Fibroblast of skin of left quadriceps (primary cell): ENCODE measurements around the gene TSSK3.

ENCODE experiments used
- DNase-seq, 2 experiments: peaks; one replicate each; pipeline ENCODE4 v3.0.0-alpha.2; 2013; ENCODE audit warnings: low read depth in 2 of 2

Gene TSSK3, protein sequence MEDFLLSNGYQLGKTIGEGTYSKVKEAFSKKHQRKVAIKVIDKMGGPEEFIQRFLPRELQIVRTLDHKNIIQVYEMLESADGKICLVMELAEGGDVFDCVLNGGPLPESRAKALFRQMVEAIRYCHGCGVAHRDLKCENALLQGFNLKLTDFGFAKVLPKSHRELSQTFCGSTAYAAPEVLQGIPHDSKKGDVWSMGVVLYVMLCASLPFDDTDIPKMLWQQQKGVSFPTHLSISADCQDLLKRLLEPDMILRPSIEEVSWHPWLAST

DNA sequence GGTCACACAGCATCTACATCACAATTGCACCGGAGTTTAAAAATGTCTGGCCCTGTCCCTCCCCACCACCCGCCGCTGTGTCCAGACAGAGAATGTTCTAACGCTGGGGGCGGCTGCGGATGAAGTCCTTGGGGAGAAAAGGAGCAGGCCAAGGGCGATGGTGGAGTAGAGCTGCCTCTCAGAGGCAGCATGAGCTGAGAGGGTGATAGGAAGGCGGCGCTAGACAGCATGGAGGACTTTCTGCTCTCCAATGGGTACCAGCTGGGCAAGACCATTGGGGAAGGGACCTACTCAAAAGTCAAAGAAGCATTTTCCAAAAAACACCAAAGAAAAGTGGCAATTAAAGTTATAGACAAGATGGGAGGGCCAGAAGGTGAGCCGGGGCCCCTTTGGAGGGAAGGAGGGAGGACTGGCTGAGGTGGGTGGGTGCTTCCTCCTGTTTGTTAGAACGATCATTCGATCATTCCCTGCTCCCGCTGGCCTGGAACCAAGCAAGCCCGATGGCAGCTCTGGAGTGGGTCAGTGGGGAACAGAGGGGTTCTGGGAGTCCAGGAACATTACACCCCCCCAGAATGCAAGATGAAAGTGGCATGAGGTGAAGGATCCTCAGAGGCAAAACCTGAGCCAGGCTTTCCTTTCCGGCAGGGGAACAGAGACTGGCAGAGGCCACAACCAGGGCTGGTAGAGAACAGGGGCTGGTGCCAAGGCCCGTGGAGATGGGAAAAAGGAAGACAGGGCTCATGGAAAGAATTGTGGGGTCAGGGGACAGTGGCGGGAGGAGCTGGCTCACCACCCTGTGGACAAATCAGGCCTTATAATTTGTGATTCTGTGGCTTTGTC is at the start of gene TSSK3, which contains the start of gene FAM229A:
Gene TSSK3 (plus strand): TSS at position 66 of the 840 bp plus-strand sequence. CDS start 163 bp downstream, at position 229.
Gene FAM229A (minus strand): TSS at position 12 of the 840 bp plus-strand sequence. CDS start 394 bp downstream, outside the sequence.
- no peak for DNase-seq

DNA sequence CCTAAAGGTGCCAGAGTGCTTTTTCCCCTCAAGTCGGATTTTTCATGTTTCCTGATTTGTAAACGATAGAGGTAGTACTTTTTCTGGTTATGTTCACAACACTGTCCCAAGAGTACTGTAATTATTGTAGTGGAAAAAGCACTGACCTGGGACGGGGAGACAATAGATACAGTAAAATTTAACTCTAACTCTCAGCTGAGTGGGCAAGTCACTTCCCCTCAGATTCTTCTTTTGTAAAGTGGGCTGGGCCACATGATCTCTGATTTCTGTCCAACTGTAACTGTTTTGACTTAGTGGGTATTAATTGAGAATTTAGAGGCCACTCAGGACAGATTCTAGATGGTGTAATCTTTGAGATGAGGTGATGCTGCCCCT is 45.4 kb upstream of the TSSK3 start:
- DNase-seq = no peak

DNA sequence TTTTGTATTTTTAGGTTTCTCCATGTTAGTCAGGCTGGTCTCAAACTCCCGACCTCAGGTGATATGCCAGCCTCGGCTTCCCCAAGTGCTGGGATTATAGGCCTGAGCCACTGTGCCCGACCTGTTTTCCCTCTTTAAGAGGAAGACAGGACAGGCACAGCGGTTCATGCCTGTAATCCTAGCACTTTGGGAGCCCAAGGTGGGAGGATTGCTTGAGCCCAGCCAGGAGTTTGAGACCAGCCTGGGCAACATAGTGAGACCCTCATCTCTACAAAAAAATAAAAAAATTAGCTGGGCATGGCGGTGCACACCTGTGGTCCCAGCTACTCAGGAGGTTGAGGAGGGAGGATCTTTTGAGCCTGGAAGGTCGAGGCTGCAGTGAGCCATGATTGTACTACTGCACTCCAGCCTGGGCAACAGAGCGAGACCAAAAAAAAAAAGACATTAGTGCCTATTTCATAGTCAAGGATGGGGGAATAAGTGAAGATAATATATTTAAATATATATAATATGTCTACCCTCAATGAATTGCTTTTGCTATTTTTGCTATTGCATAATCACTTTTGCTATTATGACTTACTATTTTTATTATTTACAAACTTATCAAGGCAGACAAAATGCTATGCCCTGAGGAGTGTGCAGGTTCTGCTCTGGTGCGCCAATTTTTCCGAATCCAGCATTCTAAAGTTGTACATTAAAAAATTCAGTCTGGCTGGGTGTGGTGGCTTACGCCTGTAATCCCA is 44.0 kb upstream of the TSSK3 start:
- DNase-seq = no peak

DNA sequence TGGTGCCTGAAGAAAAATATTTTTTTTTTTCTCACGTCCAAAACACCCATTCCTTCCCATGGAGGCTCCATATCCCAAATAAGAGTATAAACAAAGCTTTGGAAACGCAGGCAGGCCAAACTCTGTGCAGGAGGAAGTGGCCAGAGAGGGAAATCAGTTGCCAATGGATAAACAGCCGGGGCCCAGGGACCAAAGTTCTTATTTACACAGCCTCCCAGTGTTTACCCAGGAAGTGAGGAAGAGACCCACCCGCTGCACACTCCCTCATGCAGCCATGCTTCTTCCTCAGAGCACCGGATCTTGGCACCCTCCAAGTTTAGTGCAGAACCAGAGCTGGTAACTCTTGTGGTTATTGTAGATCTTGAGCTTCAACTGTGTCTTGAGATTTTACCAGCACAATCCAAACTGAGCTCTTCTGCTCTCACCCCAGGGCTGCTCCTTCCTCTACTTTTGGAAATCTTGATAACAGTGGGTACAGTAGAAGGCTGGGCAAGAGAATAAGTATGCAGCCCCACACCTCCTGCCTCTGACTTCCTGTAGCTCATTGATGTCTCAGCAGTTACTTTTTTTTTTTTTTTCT is 40.5 kb upstream of the TSSK3 start:
- DNase-seq = no peak

DNA sequence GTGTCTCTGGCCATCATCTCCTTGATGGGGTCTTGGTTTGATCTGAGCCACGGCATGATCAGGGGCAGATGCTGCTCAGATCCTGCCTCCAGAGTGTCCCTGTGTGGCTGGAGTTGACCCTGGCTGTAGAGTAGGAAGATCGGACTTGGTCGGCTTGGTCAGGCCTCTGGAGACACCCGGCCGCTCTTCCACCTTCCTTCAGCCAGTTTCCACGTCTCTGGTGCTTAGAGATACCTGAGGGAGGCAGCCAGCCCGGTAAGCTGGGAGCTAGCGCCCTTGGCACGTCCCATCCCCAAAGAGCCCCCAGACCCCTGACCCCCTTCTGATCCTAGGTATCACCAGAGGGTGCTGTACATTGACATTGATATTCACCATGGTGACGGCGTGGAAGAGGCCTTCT is 35.1 kb upstream of the TSSK3 start:
- no peak for DNase-seq

- DNase-seq = no peak
Measured at GRCh38 chr1:32329931-32330466, 32.3 kb upstream of the TSSK3 start.

DNA sequence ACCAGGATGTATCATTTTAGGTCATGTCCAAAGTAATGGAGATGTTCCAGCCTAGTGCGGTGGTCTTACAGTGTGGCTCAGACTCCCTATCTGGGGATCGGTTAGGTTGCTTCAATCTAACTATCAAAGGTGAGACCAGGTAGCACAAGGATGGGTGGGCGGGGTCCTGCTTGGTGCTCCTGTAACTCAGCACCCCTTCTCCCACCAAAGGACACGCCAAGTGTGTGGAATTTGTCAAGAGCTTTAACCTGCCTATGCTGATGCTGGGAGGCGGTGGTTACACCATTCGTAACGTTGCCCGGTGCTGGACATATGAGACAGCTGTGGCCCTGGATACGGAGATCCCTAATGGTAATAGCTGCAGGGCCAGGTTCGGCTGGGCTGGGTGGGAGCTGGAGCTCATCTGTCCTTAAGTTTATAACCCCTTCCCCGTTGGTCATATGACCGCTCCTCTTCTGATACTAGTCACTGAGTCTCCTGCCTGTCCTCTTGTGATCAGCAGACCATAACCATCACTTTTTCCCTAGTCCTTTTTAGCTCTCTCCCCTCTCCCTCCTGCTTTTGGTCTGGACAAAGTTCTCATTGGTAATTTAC is 31.7 kb upstream of the TSSK3 start:
- DNase-seq = no peak

DNA sequence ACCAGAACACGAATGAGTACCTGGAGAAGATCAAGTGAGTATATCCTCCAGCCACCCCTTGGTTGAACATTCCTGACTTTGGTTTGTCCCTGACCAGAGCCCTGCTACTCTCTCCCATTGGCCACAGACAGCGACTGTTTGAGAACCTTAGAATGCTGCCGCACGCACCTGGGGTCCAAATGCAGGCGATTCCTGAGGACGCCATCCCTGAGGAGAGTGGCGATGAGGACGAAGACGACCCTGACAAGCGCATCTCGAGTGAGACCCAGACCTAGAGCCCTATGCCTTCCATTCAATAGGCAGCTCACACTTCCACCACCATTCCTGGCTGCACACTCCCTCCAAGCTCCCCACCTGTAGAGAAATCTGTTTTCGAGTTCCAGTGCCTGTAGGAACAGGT is 30.8 kb upstream of the TSSK3 start:
- DNase-seq = no peak

GRCh38 chr1:32332290-32333079 is 29.9 kb upstream of the TSSK3 start:
- DNase-seq = no peak

- no peak for DNase-seq
Measured at GRCh38 chr1:32333251-32333963, 28.9 kb upstream of the TSSK3 start.

DNA sequence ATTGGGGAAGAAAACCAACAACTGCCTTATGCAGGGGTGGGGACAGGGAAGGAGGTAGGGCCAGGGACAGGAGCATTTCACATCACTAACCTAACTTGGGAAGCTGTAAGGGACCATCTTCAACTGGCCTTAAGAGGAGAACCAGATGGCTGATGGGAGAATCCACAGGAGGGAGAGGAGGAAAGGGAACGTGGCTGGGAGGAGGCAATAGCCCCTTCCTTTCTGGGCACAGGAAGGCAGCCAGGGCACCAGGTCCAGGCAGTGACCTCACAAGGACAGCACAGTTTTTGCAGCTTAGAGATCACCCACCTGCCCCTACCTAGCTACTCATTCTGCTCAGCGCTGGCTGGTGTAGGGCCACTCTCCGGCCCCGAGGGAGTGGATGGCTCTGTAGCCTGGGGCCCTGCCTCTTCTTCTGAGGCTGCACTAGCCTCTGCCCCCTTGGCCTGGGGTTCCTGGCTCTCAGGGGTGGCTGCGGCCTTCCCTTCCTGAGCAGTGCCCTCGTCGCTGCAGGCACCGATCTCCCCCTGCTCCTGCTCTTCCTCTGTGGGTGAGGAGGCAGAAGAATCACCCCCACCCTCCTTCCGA is 28.0 kb upstream of the TSSK3 start:
- no peak for DNase-seq

- no peak for DNase-seq
Measured at GRCh38 chr1:32334864-32335534, 27.3 kb upstream of the TSSK3 start.

GRCh38 chr1:32335535-32335789 is 26.9 kb upstream of the TSSK3 start:
- no peak for DNase-seq

- peak; percentile 57 to 61 for DNase-seq
Measured at GRCh38 chr1:32335790-32336590, 26.3 kb upstream of the TSSK3 start, which contains the start of gene MARCKSL1. Gene MARCKSL1 (minus strand): TSS chr1:32336233. CDS start chr1:32336033, 200 bp downstream.

- no peak for DNase-seq
Measured at GRCh38 chr1:32336591-32336932, 25.8 kb upstream of the TSSK3 start.

- no peak for DNase-seq
Measured at GRCh38 chr1:32336963-32337675, 25.2 kb upstream of the TSSK3 start.

GRCh38 chr1:32337855-32338636 is 24.3 kb upstream of the TSSK3 start:
- DNase-seq = no peak
